Activated B cell treated with CpG ODN at 0.5 μM for 24 hours (primary cell): ENCODE data around the gene TCEA2. TPM values are rescaled to one million over a fixed set of nuclear protein-coding genes. Genes with fewer than 3 reads are reported as not detected.
A peak's percentile ranks its signal among the peaks of the same experiment; 100 is the strongest.

Source experiments
- ATAC-seq: fragments of 200-7000 bp; cut with Tn5 transposase; one replicate; pipeline ENCODE4 v1.10.0; 2021; ENCODE audit warnings: low read depth, mild to moderate bottlenecking, moderate library complexity
- CTCF ChIA-PET: fragments of 350-600 bp; sonication (Branson Sonifier 250); formaldehyde crosslinking; loops from one replicate; lab custom pipeline; 2021; ENCODE audit warnings: antibody characterized with exemption; lab: Charles Lee
- POLR2A ChIA-PET: fragments of 350-600 bp; sonication (Branson Sonifier 250); formaldehyde crosslinking; loops from one replicate; lab custom pipeline; 2021; ENCODE audit warnings: antibody characterized with exemption; lab: Charles Lee
- DNase-seq: peaks from one replicate; pipeline ENCODE4 v3.0.0; 2022
- H3K27ac Mint-ChIP-seq: one replicate; pipeline ENCODE4 v1.8.0; 2020; ENCODE audit warnings: mixed read lengths
- H3K27me3 Mint-ChIP-seq: one replicate; pipeline ENCODE4 v1.8.0; 2021; ENCODE audit warnings: mixed read lengths
- H3K36me3 Mint-ChIP-seq: one replicate; pipeline ENCODE4 v1.8.0; 2021; ENCODE audit warnings: low read depth, mixed read lengths
- H3K4me1 Mint-ChIP-seq: one replicate; pipeline ENCODE4 v1.8.0; 2021; ENCODE audit warnings: mixed read lengths
- H3K4me3 Mint-ChIP-seq: one replicate; pipeline ENCODE4 v1.8.0; 2020; ENCODE audit warnings: mild to moderate bottlenecking, mixed read lengths
- H3K9me3 Mint-ChIP-seq: one replicate; pipeline ENCODE4 v1.8.0; 2020; ENCODE audit warnings: mixed read lengths
- intact Hi-C: fragments of 100-400 bp; cut with micrococcal nuclease; formaldehyde crosslinking; loops from one replicate; pipeline ENCODE4 v1.15.1; 2024
- total RNA-seq: library from RNA; stranded (reverse); gene quantifications from 2 replicates; pipeline ENCODE4 v1.2.3, GENCODE V29; 2022
- TF ChIP-seq, protein P1 (sequence below): fragments of 200-600 bp; IDR thresholded peaks from one replicate; pipeline ENCODE4 v1.8.0; 2022; ENCODE audit warnings: antibody characterized with exemption, mild to moderate bottlenecking

The TCEA2 gene
- total RNA-seq, 1 donor from 2014 or later: 20.3 TPM

DNA sequence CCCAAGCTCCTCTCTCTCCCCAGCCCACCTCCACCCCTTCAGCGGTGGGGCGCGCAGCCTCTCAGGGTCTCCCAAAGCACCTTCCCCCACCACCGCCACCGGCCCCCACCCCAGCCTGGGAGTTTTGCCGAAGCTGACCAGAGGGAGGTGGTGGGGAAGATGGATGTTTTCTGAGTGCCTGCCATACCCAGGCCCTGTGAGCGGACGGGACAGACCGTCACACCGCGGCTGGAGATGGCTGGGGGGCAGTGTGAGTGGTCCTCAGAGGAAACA is 21.3 kb upstream of the TCEA2 start:
- no peaks in the 10 kb centered on the region for H3K36me3 Mint-ChIP-seq
- ChIA-PET POLR2A (interaction anchor here (0.7 to 2.1 kb wide), 4 partner anchors 21 to 620 kb away, joined by 3 to 7 read pairs (median 4); partner anchors contain the start of genes OPRL1, RGS19 and TCEA2), CTCF (interaction anchor here (1.3 kb wide), 1 partner anchor 27 kb away, joined by 3 read pairs; no protein-coding TSS in a partner anchor)
- H3K27me3 Mint-ChIP-seq: peaks cover 20% of the 10 kb centered on the region
- H3K4me1 Mint-ChIP-seq: peaks cover 15% of the 10 kb centered on the region
- H3K4me3 Mint-ChIP-seq: peak overlapping the region; percentile 15
- no peaks in the 10 kb centered on the region for H3K9me3 Mint-ChIP-seq
- intact Hi-C loops: no loop called here
- no peak overlapping the region for H3K27ac Mint-ChIP-seq
- no peak for ATAC-seq
- DNase-seq: no peak
- TF ChIP-seq, protein P1, sequence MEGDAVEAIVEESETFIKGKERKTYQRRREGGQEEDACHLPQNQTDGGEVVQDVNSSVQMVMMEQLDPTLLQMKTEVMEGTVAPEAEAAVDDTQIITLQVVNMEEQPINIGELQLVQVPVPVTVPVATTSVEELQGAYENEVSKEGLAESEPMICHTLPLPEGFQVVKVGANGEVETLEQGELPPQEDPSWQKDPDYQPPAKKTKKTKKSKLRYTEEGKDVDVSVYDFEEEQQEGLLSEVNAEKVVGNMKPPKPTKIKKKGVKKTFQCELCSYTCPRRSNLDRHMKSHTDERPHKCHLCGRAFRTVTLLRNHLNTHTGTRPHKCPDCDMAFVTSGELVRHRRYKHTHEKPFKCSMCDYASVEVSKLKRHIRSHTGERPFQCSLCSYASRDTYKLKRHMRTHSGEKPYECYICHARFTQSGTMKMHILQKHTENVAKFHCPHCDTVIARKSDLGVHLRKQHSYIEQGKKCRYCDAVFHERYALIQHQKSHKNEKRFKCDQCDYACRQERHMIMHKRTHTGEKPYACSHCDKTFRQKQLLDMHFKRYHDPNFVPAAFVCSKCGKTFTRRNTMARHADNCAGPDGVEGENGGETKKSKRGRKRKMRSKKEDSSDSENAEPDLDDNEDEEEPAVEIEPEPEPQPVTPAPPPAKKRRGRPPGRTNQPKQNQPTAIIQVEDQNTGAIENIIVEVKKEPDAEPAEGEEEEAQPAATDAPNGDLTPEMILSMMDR: no peak

DNA sequence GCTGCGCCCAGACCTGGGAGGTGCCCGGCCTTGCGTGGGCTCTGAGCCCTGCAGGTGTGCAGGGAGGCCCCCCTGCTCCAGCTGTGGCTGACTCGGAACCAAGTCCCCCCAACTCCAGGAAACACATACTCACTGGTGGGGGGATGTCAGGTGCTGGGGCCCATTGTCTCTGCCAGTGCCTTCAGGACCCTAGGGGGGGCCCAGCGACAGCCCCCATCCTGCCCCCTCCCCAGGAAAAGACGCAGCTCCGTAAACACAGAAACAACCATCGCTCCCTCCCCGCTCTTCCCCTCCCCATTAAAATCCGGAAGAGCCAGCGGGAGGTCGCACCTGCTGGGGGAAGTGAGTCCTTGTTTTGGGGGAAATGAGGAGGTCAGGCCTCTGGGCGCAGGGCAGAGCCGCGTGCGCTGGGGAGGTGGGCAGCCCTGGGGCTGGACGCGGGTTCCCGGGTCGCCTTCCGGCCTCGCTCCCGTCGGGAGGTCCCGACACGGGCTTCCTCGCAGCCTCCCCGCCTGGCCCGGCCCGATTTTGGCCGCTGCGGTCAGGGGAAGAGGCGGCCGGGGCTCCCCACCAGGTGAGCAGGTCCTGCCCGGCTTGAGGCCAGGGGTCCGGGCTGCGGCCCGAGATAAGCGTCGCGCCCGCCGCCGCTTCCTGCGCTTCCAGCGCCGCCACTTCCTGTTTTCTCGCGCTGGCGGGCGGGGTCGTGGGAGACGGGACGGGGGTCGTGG is 20.8 kb upstream of the TCEA2 start:
- no peak for DNase-seq
- no peak for ATAC-seq
- no peaks in the 10 kb centered on the region for H3K36me3 Mint-ChIP-seq
- peak overlapping the region; percentile 72 for H3K4me3 Mint-ChIP-seq
- H3K4me1 Mint-ChIP-seq: peaks cover 15% of the 10 kb centered on the region
- ChIA-PET CTCF (interaction anchor here (1.3 kb wide), 1 partner anchor 26 kb away, joined by 3 read pairs; no protein-coding TSS in a partner anchor), POLR2A (interaction anchor here (0.7 to 2.1 kb wide), 5 partner anchors 20 to 620 kb away, joined by 3 to 7 read pairs (median 3); partner anchors contain the start of genes OPRL1, RGS19 and TCEA2)
- H3K27me3 Mint-ChIP-seq: peaks cover 25% of the 10 kb centered on the region
- TF ChIP-seq, protein P1: no peak
- no peak overlapping the region for H3K27ac Mint-ChIP-seq
- H3K9me3 Mint-ChIP-seq: no peaks in the 10 kb centered on the region
- intact Hi-C loops: no loop called here

DNA sequence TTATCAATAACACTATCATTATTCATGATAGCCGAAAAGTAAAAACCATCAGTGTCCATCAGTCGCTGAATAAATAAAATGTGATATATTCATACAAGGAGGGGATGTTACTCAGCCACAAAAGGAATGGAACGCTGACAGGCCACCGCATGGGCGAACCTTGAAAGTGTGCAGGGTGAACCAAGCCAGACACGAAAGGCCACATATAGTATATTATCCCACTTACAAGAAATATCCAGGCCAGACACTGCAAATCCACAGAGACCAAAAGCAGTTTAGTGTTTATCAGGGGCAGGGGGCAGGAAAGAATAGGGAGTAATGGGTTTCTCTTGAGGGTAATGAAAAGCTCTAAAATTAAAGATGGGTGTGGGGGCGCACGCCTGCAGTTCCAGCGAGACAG is 19.2 kb upstream of the TCEA2 start:
- Mint-ChIP-seq H3K4me3 (no peak overlapping the region), H3K4me1 (peaks cover 11% of the 10 kb centered on the region), H3K9me3 (no peaks in the 10 kb centered on the region), H3K27ac (no peak overlapping the region), H3K36me3 (no peaks in the 10 kb centered on the region), H3K27me3 (peaks cover 24% of the 10 kb centered on the region)
- CTCF ChIA-PET: no interaction called here
- ATAC-seq (no peak), DNase-seq (no peak)
- intact Hi-C loops: no loop called here
- POLR2A ChIA-PET: interaction anchor here (0.7 to 1.0 kb wide), 2 partner anchors 10 to 25 kb away, joined by 5 to 6 read pairs; no protein-coding TSS in a partner anchor
- TF ChIP-seq, protein P1: no peak

DNA sequence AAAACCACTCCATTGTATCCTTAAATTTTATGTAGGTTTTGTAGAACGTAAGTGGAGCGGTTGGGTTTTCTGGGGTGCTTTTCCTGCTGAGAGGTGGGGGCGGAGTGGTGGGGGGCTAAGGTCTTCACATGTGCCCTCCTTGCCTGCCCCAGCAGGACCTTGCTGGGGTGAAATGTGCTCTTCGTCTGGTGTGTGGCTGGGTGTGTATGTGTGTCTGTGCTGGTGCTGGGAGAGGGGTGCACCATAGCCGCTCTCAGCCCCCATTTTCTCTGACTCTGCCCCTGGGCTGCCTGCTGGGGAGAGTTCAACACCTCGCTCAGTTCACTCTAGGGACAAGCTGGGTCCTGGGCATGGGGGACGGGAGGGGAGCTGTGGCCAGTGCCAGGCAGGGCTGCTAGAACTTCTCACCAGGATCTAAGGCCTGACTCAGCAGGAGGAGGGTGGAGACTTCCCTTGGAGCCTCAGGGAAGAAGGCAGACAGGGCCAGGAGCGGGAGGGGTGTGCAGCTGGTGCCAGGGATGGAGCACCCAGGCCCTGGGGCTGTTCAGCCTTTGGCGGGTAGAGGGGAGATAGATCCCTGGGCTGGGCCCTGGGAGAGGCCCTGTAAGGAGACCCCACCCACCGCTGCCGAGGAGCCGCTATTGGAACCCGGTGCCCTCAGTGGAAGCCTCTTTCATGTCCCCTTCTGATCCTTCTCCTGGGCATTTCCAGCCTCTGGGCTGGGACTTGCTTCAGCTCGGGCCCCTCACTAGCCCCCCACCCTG is 18.3 kb upstream of the TCEA2 start:
- Mint-ChIP-seq H3K4me1 (peaks cover 9% of the 10 kb centered on the region), H3K27me3 (peaks cover 26% of the 10 kb centered on the region), H3K27ac (no peak overlapping the region), H3K4me3 (no peak overlapping the region), H3K9me3 (no peaks in the 10 kb centered on the region), H3K36me3 (no peaks in the 10 kb centered on the region)
- no peak for DNase-seq
- ChIA-PET POLR2A (interaction anchor here (1.0 kb wide), 1 partner anchor 9 kb away, joined by 5 read pairs; no protein-coding TSS in a partner anchor), CTCF (no interaction called here)
- TF ChIP-seq, protein P1: no peak
- ATAC-seq: no peak
- intact Hi-C loops: no loop called here
